GM18508 (cell line): ENCODE results near the gene VPS13D.
A peak's percentile ranks its signal among the peaks of the same experiment; 100 is the strongest.

Experiments used
- ATAC-seq: cut with Tn5 transposase; IDR thresholded peaks from one replicate; pipeline ENCODE4 v1.9.1; 2021; ENCODE audit warnings: moderate number of reproducible peaks; ENCODE audit not compliant: insufficient read depth, unreplicated experiment

VPS13D gene

GRCh38 chr1:12414444-12415018 lies 184.7 kb downstream of the VPS13D start:
- ATAC-seq = no peak

GRCh38 chr1:12415038-12415466 lies 185.2 kb downstream of the VPS13D start:
- no peak for ATAC-seq

GRCh38 chr1:12416101-12416500 lies 186.3 kb downstream of the VPS13D start:
- no peak for ATAC-seq

GRCh38 chr1:12416744-12417143 lies 186.9 kb downstream of the VPS13D start:
- ATAC-seq = no peak

- no peak for ATAC-seq
Observed at GRCh38 chr1:12417389-12417788, 187.6 kb downstream of the VPS13D start.

GRCh38 chr1:12420171-12420570 lies 190.3 kb downstream of the VPS13D start:
- ATAC-seq = no peak

GRCh38 chr1:12422488-12422887 lies 192.7 kb downstream of the VPS13D start:
- no peak for ATAC-seq

GRCh38 chr1:12424087-12424529 lies 194.3 kb downstream of the VPS13D start:
- ATAC-seq = no peak

GRCh38 chr1:12424793-12425192 lies 195.0 kb downstream of the VPS13D start:
- ATAC-seq = no peak

GRCh38 chr1:12426030-12426429 lies 196.2 kb downstream of the VPS13D start:
- no peak for ATAC-seq

- ATAC-seq = no peak
Observed at GRCh38 chr1:12428334-12428733, 198.5 kb downstream of the VPS13D start.

- ATAC-seq = no peak
Observed at GRCh38 chr1:12430525-12430924, 200.7 kb downstream of the VPS13D start.

- no peak for ATAC-seq
Observed at GRCh38 chr1:12432897-12433296, 203.1 kb downstream of the VPS13D start.

- ATAC-seq = no peak
Observed at GRCh38 chr1:12433323-12434053, 203.7 kb downstream of the VPS13D start.

- no peak for ATAC-seq
Observed at GRCh38 chr1:12434174-12434573, 204.3 kb downstream of the VPS13D start.

GRCh38 chr1:12434686-12435085 lies 204.9 kb downstream of the VPS13D start:
- ATAC-seq = no peak

GRCh38 chr1:12435639-12436344 lies 206.0 kb downstream of the VPS13D start:
- ATAC-seq = peak; percentile 66

GRCh38 chr1:12436345-12436658 lies 206.5 kb downstream of the VPS13D start:
- no peak for ATAC-seq

- no peak for ATAC-seq
Observed at GRCh38 chr1:12436817-12437599, 207.2 kb downstream of the VPS13D start.

- ATAC-seq = no peak
Observed at GRCh38 chr1:12437629-12438028, 207.8 kb downstream of the VPS13D start.
